Right lobe of liver (tissue), 6 donors: ENCODE results near the gene LRRC10B. TPM values are rescaled to one million over a fixed set of nuclear protein-coding genes. Genes with fewer than 3 reads are reported as not detected.

Source experiments
- ATAC-seq, 4 donors: fragments of 200-7000 bp; cut with Tn5 transposase; one replicate each; pipeline ENCODE4 v1.9.1; 2020; ENCODE audit warnings: mild to moderate bottlenecking in 4 of 4, moderate library complexity in 4 of 4
- DNase-seq, 3 donors: peaks; one replicate each; pipeline ENCODE4 v3.0.0-alpha.2; 2020
- H3K27ac ChIP-seq, 3 donors: fragments of 200-600 bp; one replicate each; pipeline ENCODE4 v1.8.0; 2022
- H3K27me3 ChIP-seq, 2 donors: fragments of 200-600 bp; one replicate each; pipeline ENCODE4 v1.8.0; 2022
- H3K36me3 ChIP-seq, 4 donors: fragments of 200-600 bp; sonication (generic) in 1 of 4; one replicate each; pipeline versions ENCODE4 v1.5.1 to v1.8.0; 2017 to 2022; ENCODE audit warnings: control low read depth in 1 of 4
- H3K4me1 ChIP-seq, 4 donors: fragments of 200-600 bp; sonication (generic) in 1 of 4; one replicate each; pipeline versions ENCODE4 v1.5.1 to v1.8.0; 2017 to 2022; ENCODE audit warnings: control low read depth in 1 of 4
- H3K4me3 ChIP-seq, 3 donors: fragments of 200-600 bp; one replicate each; pipeline ENCODE4 v1.8.0; 2022
- H3K9me3 ChIP-seq, 4 donors: fragments of 200-600 bp; sonication (generic) in 1 of 4; one replicate each; pipeline versions ENCODE4 v1.5.1 to v1.8.0; 2017 to 2022; ENCODE audit warnings: control low read depth in 1 of 4
- POLR2A ChIP-seq: fragments of 450-650 bp; IDR thresholded peaks from one replicate; pipeline ENCODE4 v1.6.1; 2017; ENCODE audit warnings: antibody characterized with exemption, mild to moderate bottlenecking
- WGBS: methylation state at CpG from one replicate; pipeline ENCODE4 v1.1.6; 2018; ENCODE audit warnings: low coverage, low lambda C conversion rate; ENCODE audit not compliant: insufficient coverage; ENCODE audit errors: missing lambda C conversion rate; 5-methylcytosine and 5-hydroxymethylcytosine counted together
- intact Hi-C, 2 donors: fragments of 100-400 bp; cut with DNase I; formaldehyde crosslinking; loops; one replicate each; pipeline versions ENCODE4 v1.11.2 to v1.14.1; 2022
- total RNA-seq, 6 experiments: library from RNA; depleted of rRNA in 2 of 6; stranded (reverse); fragments of >200 nt in 2 of 6; fragmentation: NEBNext Ultra II Directional in 3 of 6; extraction: Animal tissue kit (Norgen Biotek cat#: 25700) in 3 of 6; gene quantifications; one replicate each; pipeline versions ENCODE4 v1.1.0 to v1.2.4, GENCODE V29; 2016 to 2023
- TF ChIP-seq, protein P1 (sequence below), 4 donors: fragments of 200-600 bp in 3 of 4; fragments of 450-650 bp in 1 of 4; IDR thresholded peaks; one replicate each; pipeline versions ENCODE4 v1.5.1 to v1.8.0; 2016 to 2022; ENCODE audit warnings: antibody characterized with exemption in 4 of 4, mild to moderate bottlenecking in 2 of 4
- donor health status: DM: no; HTN: yes; CAD: no.
- donor health status: DM: no; HTN: no; CAD: no.
- donor health status: DM: no; HTN: no; CAD: no.
- donor health status: DM: no; HTN: yes; CAD: no.
- donor health status: DM: no; HTN: yes; CAD: no.

The LRRC10B gene
- total RNA-seq, 6 experiments from 2014 or later = not detected

DNA sequence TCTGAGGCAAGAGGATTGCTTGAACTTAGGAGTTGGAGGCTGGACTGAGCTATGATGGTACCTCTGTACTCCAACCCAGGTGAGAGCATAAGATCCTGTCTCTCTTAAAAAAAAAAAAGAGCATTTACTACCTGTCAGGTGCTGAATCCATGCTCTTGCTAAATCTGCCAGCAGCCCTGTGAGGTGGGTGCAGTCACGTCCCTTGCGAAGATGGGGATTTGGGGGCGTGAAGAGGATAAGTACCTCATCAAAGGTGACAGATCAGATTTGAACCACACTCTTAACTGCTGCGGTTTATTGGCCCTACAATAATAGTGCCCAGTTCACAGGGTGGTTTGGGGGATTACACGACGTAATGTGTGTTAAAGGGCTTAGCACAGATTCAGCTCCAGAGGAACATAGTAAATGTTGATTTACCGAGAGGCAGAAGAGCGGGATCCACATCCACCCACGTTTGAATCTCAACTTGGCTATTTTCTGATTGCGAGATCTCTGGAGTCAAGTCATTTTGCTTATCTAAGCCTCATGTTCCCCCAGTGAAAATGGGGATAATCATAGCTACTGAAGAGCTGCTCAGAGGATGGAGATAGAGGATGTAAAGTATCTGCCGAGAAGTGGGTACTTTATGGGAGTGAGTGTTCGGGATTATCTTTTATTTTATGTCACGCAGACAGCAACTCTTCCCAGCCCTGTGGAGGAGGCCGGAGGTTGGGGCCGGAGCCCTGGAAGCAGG is 28.1 kb upstream of the LRRC10B start:
- Histone ChIP-seq H3K27me3 (no peaks in the 10 kb centered on the region), H3K27ac (no peak overlapping the region), H3K9me3 (no peaks in the 10 kb centered on the region), H3K36me3 (no peaks in the 10 kb centered on the region), H3K4me1 (peaks cover 0 to 3% (median 0%) of the 10 kb centered on the region in 4 donors), H3K4me3 (no peak overlapping the region)
- WGBS = 78% methylated on average over 10 of the region's 15 CpGs
- DNase-seq = no peak
- intact Hi-C loops = no loop called here
- TF ChIP-seq, protein P1, sequence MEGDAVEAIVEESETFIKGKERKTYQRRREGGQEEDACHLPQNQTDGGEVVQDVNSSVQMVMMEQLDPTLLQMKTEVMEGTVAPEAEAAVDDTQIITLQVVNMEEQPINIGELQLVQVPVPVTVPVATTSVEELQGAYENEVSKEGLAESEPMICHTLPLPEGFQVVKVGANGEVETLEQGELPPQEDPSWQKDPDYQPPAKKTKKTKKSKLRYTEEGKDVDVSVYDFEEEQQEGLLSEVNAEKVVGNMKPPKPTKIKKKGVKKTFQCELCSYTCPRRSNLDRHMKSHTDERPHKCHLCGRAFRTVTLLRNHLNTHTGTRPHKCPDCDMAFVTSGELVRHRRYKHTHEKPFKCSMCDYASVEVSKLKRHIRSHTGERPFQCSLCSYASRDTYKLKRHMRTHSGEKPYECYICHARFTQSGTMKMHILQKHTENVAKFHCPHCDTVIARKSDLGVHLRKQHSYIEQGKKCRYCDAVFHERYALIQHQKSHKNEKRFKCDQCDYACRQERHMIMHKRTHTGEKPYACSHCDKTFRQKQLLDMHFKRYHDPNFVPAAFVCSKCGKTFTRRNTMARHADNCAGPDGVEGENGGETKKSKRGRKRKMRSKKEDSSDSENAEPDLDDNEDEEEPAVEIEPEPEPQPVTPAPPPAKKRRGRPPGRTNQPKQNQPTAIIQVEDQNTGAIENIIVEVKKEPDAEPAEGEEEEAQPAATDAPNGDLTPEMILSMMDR (IDR thresholded peaks at IDR 0.05) = no peak
- no peak for TF ChIP-seq POLR2A
- ATAC-seq = no peak

DNA sequence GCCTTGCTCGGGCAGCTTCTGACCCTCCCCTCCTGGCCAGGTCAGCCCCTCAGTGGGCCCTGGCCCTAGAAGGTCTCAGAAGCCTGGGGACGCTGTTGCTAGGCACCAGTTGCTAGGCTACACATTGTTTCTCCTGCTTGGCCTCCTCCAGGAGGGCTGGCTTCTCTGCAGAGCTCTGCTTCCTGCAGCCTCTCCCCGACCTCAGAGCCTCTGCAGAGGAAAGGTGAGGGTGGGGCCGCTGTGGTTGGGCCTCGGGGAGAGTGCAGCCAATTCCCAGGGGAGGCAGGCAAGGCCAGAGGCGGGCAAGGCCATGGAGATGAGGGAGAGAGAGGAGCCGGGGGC is 27.6 kb upstream of the LRRC10B start:
- no peak for DNase-seq

DNA sequence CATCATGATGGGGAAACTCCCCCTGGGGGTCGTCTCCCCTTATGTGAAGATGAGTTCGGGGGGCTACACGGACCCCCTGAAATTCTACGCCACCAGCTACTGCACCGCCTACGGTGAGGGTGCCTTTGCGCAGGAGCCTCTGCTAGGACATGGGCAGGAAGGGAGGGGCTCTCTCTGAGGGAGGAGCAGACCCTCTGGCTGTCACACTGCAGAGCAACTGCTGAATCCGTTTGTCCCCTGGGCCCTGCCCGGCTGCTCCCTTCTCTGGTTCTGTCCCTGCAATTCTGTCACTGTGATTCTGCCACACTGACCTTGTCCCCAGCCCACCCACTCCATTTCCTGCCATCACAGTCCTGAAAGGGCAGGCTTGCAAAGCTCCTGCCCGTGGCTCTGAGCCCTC is 26.7 kb upstream of the LRRC10B start:
- Histone ChIP-seq H3K36me3 (no peaks in the 10 kb centered on the region), H3K4me3 (no peak overlapping the region), H3K27me3 (no peaks in the 10 kb centered on the region), H3K27ac (no peak overlapping the region), H3K9me3 (no peaks in the 10 kb centered on the region), H3K4me1 (peaks cover 0 to 3% (median 0%) of the 10 kb centered on the region in 4 donors)
- DNase-seq (no peak), ATAC-seq (no peak)
- intact Hi-C loops = no loop called here
- no CpG with 5 or more reads among the region's 10 CpGs for WGBS
- no peak for TF ChIP-seq POLR2A
- TF ChIP-seq, protein P1 (IDR thresholded peaks at IDR 0.05) = no peak

More for the DNA sequence above, 27.6 kb upstream of the LRRC10B start:
- Histone ChIP-seq H3K27me3 (no peaks in the 10 kb centered on the region), H3K4me1 (peaks cover 0 to 3% (median 0%) of the 10 kb centered on the region in 4 donors), H3K27ac (no peak overlapping the region), H3K9me3 (no peaks in the 10 kb centered on the region), H3K4me3 (no peak overlapping the region), H3K36me3 (no peaks in the 10 kb centered on the region)
- TF ChIP-seq, protein P1 (IDR thresholded peaks at IDR 0.05) = no peak
- TF ChIP-seq POLR2A = no peak
- intact Hi-C loops = no loop called here
- ATAC-seq = no peak
- 58% methylated on average over 4 of the region's 7 CpGs for WGBS

DNA sequence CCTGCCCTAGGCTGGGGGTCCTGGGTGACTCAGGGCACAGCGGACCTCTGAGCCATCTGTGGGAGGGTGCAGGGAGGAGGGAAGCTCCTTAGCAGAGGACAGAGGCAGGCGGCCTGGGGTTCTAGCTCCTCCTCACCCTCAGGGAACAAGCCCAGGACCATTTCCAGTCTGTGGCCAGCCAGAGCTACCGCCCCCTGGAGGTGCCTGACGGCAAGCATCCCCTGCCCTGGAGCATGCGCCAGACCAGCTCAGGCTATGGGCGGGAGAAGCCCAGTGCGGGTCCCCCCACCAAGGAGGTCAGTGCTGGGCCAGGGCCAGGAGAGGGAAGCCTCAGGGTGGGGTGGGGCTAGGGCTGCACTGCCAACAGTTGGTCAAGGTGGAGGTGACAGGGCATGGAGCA is 26.0 kb upstream of the LRRC10B start:
- intact Hi-C loops = no loop called here
- Histone ChIP-seq H3K9me3 (no peaks in the 10 kb centered on the region), H3K36me3 (no peaks in the 10 kb centered on the region), H3K4me1 (peaks cover 0 to under 1% (median 0%) of the 10 kb centered on the region in 4 donors), H3K4me3 (no peak overlapping the region), H3K27ac (no peak overlapping the region), H3K27me3 (no peaks in the 10 kb centered on the region)
- no CpG with 5 or more reads among the region's 7 CpGs for WGBS
- DNase-seq = peak in 1 of 3 donors; percentile 36
- ATAC-seq = peak; percentile 24 to 38 (median 30)
- TF ChIP-seq, protein P1 (IDR thresholded peaks at IDR 0.05) = peak in 3 of 4 donors; percentile 25 to 43 (median 37)
- TF ChIP-seq POLR2A = no peak
